ENCODE measurements around the gene DEAF1. TPM values are rescaled to one million over a fixed set of nuclear protein-coding genes. Genes with fewer than 3 reads are reported as not detected.

DEAF1 gene
- total and polyA plus RNA-seq, 10 of the 15 experiments (the other 5 are each of a cell fraction or from before 2014, with no cell fraction given) = 0.68 to 51.3 (median 25.9) TPM

GRCh38 chr11:726278-727220 is 31.5 kb upstream of the DEAF1 start (continued):
- TF ChIP-seq SKIL (IDR thresholded peaks at IDR 0.05; ENCODE audit: low read depth, poor library complexity, severe bottlenecking) = no peak
- TF ChIP-seq USF2 (IDR thresholded peaks at IDR 0.05; ENCODE audit: borderline replicate concordance, low read depth, low read length) = no peak
- no peak for TF ChIP-seq KDM1A (IDR thresholded peaks at IDR 0.05; ENCODE audit: borderline replicate concordance)
- no peak for TF ChIP-seq CREM (IDR thresholded peaks at IDR 0.05; ENCODE audit: low read depth)
- TF ChIP-seq SMARCA5 (IDR thresholded peaks at IDR 0.05) = no peak
- no peak for TF ChIP-seq CUX1 (IDR thresholded peaks at IDR 0.05; ENCODE audit: insufficient replicate concordance, low read depth, low read length)
- TF ChIP-seq NRF1 (conservative IDR thresholded peaks at IDR 0.05; ENCODE audit: low read depth, low read length) = no peak
- no peak for TF ChIP-seq ATF7 (IDR thresholded peaks at IDR 0.05; ENCODE audit: low read depth)
- no peak for TF ChIP-seq ATF2 (IDR thresholded peaks at IDR 0.05; ENCODE audit: low read length)
- TF ChIP-seq RELA (IDR thresholded peaks at IDR 0.05; ENCODE audit: borderline replicate concordance, partially characterized antibody) = no peak
- no peak for TF ChIP-seq CEBPZ (IDR thresholded peaks at IDR 0.05; ENCODE audit: low read depth, low read length)
- no peak for TF ChIP-seq PAX8 (IDR thresholded peaks at IDR 0.05)
- no peak for TF ChIP-seq SUPT20H (IDR thresholded peaks at IDR 0.05; ENCODE audit: borderline replicate concordance, control insufficient read depth, low read depth, low read length)
- TF ChIP-seq TAF1 (IDR thresholded peaks at IDR 0.05; ENCODE audit: borderline replicate concordance, low read depth, low read length) = no peak
- TF ChIP-seq RAD21 (IDR thresholded peaks at IDR 0.05; ENCODE audit: insufficient read depth, low read depth, low read length) = no peak

Data from GM12878 (cell line).